Left ventricle myocardium superior (tissue), 1 donor: ENCODE data around the gene ASIC2. TPM values are rescaled to one million over a fixed set of nuclear protein-coding genes. Genes with fewer than 3 reads are reported as not detected.

Experiments
- ATAC-seq: fragments of 200-7000 bp; cut with Tn5 transposase; one replicate; pipeline ENCODE4 v1.9.1; 2020; ENCODE audit warnings: mild to moderate bottlenecking, moderate library complexity
- DNase-seq: peaks from one replicate; pipeline ENCODE4 v3.0.0-alpha.2; 2020
- intact Hi-C: fragments of 100-400 bp; cut with micrococcal nuclease; formaldehyde crosslinking; loops from one replicate; pipeline ENCODE4 v1.11.0; 2022
- total RNA-seq: library from RNA; stranded (reverse); fragmentation: NEBNext Ultra II Directional; extraction: Animal tissue kit (Norgen Biotek cat#: 25700); gene quantifications from one replicate; pipeline ENCODE4 v1.2.1, GENCODE V29; 2021
- donor health status: DM: no; HTN: yes; CAD: no; lungs with severe emphysema.

Gene ASIC2
- total RNA-seq, 1 donor from 2014 or later = not detected

DNA sequence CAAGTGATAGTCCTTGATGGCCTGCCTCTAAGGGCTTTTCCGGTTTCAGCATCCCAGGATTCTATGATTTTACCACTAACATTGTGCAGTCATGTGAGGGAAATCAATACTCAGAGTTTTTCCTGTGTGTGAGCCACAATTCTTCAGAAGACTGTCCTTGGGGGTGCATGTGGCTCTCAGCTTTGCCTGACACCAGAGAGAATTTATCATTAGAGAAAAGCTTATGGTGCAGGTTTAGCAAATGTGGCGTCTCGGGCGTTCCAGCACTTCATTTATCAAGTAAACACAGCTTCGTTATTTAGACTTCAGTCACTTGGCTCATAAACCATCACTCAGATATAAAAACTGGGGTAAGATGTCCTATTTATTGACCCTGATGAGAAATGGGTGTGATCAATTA lies 238.7 kb downstream of the ASIC2 start:
- intact Hi-C loops = no loop called here
- DNase-seq = no peak
- no peak for ATAC-seq

DNA sequence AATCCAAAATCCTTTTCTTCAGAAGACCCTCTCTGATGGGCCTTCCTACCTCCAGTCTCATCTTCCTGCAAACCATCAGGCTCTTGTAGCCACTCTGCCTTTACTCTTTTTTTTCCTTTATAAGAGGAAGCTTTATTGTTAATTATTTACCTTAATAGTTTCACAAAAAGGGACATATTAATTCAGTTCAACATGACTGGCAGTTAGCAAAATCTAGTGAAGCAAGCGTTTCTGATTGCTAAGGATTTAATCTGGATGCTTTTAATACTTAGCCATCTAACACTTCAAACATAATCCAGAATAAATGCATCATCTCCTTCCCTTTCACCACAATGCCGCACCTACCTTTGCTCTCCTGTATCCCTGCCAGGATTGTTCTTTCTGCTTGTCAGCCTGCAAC lies 239.4 kb downstream of the ASIC2 start:
- no peak for ATAC-seq
- intact Hi-C loops = no loop called here
- DNase-seq = no peak

DNA sequence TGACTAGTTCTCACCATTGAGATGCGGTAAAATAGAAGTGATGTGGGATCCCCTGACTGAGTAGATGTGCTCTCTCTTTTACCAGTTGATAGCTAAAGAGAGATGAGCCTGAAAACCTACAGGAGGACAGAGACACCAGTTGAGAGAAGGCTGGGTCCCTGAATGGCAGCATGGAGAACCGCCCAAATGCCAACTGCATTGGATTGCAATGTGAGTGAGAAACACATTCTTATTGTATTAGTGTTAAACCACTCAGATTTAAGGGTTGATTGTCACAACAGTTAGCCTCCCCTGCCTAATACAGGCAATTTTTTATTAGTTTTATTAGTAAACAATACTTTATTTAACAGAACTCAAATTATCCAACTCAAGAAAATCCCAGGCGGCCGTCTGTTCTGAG lies 240.2 kb downstream of the ASIC2 start:
- DNase-seq = no peak
- intact Hi-C loops = no loop called here
- ATAC-seq = no peak

DNA sequence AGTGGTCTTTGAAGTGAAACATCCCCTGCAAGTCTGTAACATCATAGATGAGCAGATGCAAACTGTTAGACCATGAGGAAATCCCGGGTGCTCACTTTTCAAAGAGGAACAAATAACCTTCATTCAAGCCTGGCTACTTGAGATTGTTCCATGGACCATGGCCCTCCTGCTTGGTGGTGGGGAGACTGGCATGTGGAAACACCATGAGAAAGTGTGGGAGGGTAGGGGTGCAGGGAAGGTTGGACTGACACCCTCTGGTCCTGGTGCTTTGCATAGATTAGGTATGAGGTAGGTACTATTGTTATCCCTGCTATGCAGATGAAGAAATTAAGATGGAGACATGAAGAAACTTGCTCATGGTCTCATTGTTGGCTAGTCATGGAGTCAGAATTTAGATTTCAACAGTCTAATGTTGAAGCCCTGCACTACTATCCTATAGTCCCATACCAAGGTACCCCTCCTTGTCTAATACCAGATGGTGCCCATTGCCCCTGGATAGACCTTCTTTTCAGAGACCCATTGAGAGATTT lies 242.4 kb downstream of the ASIC2 start:
- intact Hi-C loops = no loop called here
- DNase-seq (no peak), ATAC-seq (no peak)

DNA sequence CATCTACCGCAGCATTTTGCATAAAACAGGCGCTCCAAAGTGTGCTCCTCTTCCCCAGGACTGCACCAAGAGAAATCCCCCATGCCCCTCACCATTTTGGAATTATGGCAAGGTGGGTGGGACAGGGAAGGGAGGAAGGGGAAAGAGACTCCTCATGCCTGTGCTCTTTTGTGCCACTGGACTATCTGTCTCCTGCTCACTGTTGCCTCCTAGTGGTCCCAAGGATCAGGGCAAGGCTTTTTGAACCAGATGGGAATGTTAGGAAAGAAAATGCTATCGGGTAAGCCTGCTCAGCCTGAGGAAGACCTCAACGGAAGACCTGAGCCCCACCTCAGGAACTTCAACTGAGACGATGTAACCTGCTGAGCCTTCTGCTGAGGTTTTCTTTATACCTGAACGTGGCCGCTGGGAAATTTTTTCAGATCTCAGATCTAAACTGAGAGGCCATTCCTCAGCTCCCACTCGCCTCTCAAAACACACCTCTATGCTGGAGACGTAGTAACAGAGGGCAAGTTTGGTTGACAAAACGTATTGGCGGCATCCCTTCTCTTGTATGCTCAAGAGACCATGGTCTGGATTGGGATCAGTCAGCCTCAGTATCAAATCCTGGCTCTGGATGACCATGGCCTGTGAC lies 243.2 kb downstream of the ASIC2 start:
- ATAC-seq (no peak), DNase-seq (no peak)
- intact Hi-C loops = no loop called here

DNA sequence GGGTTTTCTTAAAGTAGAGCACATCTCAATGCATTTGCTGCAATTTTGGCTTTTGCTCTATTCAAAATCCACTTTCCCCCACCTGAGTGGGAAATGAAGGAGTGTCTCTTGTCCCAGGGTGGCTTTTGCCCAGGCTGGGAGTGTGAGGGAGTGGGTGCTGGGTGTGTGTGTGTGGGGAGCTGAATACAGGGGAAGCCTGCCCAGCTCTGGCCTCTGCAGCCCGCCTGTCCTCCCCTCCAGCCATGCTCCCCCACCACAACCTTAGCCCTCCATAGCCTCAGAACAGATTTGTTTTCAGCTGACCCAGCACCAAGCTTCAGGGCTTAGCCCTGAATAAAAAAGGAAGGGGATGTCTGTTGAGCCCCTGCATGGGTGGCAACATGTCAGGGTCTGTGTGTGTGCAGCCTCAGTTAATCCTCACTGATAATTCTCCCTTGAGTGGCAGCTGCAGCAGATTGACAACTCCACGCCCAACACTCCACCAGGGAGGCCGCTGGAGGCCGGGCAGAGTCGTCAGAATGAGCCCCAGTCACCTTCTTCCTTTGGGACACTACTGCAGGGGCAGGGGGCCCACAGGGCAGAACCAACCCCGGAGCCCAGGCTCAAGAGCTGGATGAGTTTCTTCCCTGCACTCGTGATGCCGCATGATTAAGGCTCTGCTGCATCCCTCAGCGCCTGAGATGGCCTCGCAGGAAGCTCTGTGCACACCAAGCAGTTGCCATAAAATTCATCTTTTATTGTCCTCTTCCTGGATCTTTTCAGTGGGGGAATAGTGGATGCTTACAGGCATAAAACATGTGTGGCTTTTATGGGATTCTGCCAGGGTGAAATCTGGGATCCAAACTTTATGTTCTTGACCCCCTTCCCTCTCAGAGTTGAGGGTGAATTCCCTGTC lies 246.5 kb downstream of the ASIC2 start:
- intact Hi-C loops = no loop called here
- DNase-seq = no peak
- ATAC-seq = no peak

DNA sequence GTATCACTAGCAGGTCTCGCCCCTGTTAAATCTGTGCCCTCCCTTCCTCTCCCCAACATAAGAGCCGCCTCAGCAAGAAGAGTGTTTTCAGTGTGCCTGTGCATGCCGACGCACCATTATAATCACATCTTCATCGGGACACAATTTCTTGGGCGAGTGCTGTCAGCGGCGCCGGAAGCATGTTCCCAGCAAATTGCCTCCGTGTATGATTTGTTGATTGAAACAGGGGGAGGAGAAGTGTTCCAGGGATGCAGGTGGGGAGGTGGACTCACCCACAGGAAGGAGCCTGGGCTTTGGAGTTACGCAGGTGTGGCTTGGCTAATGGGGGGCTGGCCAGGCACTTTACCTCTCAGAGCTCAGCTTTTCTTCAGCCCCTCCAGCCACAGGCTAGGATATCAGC lies 247.9 kb downstream of the ASIC2 start:
- DNase-seq (no peak), ATAC-seq (no peak)
- intact Hi-C loops = no loop called here

DNA sequence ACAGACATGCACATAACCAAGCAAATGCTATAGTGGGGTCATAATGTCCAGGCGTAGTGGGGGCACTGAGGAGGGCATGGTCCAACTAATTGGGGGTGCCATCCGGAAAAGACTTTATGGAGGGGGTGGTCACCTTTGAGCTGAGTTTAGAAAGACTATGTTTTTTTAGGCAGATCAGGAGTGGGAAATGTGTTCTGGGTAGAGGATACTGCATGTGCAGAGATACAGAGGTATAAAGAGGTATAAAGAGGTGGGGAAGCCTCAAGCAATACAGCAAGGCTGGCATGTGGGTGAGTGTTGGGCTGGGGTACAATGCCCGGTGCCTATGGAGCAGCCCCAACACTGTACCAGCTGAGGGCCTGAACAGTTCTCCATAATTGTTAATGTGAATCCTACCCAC lies 248.3 kb downstream of the ASIC2 start:
- DNase-seq = no peak
- intact Hi-C loops = no loop called here
- ATAC-seq = no peak

DNA sequence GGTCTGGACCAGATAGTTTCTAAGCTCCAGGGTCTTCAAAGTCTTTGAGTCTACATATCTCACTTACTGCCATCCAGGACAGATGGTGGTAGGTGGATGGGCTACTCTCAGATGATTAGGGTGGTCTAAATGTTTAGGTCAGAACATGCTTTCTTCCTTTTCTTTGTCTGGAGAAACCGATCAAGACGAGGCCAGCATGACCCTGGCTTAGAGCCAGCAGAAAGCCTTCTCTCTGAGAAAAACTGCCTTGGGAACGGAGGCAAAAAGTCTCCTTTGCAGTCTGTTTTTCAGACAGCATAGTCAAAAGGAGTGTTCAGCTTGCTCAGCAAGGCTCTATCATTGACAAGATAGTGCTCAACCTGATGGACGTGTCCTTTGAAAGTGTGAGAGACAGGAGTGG lies 252.6 kb downstream of the ASIC2 start:
- intact Hi-C loops = no loop called here
- no peak for ATAC-seq
- DNase-seq = no peak

DNA sequence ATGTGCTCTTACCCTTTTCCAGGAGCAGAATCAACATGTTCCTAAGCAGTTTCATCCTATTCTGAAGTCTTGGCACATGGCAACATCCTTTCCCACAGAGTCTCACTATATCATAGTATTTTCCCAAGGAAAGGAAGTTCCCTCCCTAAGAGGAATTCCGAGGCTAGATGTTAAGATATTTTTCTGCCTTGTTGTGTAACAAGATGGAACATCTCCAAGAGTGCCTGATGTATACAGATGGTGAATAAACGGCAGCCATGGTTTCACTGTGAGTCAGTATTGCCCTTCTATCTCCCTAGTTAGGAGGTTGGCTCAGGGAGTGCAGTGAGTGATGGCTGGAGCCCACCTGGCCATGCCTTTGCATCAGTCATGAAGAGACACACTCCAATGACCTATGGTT lies 253.2 kb downstream of the ASIC2 start:
- ATAC-seq (peak; percentile 70), DNase-seq (no peak)
- intact Hi-C loops = no loop called here

DNA sequence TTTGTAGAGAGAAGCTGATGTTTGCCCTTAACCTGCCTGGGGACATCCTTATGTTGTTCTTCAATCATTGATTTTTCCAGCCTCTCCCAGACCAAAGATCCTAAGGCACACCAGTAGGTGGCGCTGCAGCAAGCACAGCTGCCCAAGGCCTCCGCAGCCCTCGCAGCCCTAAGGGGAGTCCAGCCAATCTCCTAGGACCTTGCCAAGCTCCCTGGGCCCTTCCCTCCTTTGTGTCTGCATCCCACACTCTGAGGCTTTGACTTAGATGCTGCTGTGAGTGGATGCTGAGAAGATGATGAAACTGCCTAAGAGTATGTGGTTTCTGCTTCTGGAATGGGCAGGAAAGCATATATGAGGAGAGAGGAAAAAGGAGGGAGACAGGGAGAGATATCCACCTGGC lies 254.4 kb downstream of the ASIC2 start:
- intact Hi-C loops = no loop called here
- ATAC-seq (peak; percentile 65), DNase-seq (peak; percentile 44)

DNA sequence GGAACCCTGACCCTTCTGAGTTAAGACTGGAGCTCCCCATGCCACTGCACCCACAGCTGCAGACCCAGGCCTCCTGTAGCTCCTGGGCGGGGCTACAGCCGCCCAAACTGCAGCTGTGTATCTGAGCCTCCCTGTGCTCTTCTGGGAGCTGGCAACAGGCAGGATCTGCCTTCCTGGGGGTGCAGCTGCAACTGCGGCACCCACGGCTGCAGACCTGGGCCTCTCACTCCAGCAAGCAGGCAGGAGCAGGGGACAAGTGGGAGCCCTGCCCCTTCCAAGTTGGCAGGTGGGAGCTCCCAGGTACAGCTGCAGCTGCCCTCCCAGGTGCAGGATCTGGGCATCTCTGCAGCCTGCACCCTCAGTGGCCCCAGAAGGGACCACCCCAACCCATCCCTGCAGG lies 259.9 kb downstream of the ASIC2 start:
- no peak for DNase-seq
- no peak for ATAC-seq
- intact Hi-C loops = no loop called here

DNA sequence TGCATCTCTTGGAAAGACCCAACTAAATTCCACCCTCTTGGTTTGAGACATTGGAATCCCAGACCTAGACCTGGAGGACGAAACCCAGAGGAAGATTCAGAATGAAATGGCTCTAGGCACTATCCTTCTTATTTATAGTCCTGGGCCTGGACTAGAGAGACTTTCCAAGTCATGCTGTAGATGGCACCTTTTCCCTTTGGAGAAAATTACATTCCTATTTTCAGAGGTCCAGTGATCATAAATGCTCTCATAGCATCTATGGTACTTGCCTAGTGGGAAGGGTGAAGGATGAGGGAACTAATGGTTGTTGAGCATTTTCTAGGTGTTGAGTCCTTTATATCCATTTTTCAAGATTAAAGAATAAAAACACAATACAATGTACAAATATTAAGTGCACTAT lies 264.3 kb downstream of the ASIC2 start:
- intact Hi-C loops = no loop called here
- ATAC-seq = no peak
- DNase-seq = no peak

DNA sequence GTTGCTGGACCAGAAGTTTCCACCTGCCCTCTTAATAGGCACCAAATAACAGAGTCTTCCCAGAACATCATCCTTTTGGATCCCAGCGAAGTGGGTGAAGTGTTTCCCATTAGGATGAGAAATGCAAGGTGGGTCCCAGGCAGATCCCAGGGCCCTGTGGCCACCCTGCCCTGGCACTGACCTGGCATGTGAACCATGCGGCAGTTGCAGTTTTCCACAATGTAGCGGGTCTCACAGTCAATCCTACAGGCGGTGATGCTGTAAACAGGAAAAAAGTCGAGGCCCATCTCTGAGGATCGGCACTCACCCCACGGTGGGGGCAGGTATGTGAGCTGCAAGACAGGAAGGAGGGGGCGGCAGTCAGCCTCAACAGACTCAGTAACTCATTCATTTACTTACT lies 265.0 kb downstream of the ASIC2 start:
- intact Hi-C loops = no loop called here
- ATAC-seq = no peak

DNA sequence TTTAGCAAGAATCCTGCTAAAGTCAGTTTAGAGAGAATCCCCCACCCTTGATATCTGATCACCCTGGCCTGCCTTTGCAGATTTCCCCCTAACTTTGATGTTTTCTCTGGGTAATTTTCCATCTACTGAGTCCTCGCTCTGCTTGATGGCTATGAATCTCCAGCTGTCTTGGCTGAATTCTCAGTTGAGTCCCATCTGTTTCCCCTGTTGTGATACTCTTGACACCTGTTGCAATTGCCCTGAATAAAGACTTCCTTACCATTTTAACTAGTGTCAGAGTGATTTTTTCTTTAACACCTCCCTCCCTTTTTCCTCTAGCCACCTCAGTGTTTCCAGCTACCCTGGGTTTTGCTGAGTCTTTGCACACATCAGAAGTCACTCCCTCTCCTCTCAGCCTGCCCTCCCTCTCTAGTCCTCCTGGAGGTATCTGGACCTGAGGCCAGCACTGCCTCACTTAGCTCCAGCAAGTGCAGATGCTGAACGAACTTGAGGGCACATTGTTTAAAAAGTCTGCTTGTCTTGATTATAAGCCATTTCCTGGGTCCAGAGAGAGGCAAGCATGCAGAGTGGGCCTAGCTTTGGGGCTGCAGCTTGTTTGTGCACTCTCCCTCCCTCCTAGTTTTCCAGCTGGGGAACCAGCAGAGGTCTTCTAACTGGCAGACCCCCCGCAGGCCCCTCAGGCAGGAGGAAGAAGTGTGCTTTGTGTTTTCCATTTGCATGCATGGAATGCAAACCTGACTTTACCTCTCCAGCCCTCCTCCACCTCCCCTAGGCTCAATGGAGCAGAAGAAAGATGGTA lies 268.2 kb downstream of the ASIC2 start:
- intact Hi-C loops = no loop called here
- no peak for DNase-seq
- ATAC-seq = no peak

More for the DNA sequence above, 265.0 kb downstream of the ASIC2 start:
- DNase-seq = no peak

DNA sequence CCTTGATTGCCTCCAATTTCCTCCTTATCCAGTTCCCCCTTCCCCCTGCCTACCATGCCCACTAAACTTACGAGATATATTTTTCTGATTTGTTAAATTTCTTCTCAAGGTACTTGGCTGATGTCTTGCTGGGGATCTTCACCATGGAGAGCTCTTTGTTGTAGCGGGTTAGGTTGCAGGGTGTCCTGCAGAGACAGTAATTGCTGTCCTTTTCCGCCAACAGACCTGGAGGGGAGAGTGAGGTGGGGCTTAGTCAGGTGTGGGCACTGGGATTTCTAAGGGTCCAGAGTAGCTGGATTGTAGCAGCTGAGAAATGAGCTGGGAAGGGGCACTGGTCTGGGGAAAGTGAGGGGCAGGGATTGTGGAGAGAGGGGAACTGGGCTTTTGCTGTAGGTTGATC lies 269.3 kb downstream of the ASIC2 start:
- intact Hi-C loops = no loop called here
- ATAC-seq (no peak), DNase-seq (no peak)

DNA sequence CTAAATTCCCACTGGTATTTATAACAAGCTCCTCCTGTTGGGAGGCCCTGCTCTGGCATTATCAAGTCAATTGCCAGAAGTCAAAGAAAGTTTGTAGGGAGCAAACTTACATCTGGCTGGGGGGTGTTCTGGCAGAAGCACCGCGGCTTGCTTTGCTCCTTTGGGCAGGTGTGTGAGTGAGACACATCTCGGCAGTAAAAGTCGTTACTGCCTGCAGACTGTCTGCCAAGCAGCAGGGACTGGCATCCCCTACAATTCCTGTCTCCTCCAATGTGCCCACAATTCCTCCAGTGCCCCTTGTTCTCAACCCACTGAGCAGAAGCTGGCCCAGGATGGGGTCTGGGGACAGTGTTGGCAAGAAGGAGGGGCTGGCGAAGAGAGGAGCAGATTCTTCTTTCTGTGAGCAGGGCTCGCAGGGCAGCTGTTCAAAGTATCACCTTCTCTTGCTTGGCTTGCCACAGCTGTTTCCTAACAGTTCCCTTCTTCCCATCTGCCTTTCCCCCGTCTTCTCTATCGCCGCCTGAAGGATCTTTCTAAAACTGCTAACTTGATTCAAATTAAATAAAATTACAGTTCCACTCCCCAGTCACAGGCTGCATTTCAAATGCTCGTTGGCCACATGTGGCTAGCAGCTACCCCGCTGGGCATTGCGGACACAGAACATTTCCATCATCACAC lies 271.2 kb downstream of the ASIC2 start:
- DNase-seq (no peak), ATAC-seq (no peak)
- intact Hi-C loops = no loop called here

DNA sequence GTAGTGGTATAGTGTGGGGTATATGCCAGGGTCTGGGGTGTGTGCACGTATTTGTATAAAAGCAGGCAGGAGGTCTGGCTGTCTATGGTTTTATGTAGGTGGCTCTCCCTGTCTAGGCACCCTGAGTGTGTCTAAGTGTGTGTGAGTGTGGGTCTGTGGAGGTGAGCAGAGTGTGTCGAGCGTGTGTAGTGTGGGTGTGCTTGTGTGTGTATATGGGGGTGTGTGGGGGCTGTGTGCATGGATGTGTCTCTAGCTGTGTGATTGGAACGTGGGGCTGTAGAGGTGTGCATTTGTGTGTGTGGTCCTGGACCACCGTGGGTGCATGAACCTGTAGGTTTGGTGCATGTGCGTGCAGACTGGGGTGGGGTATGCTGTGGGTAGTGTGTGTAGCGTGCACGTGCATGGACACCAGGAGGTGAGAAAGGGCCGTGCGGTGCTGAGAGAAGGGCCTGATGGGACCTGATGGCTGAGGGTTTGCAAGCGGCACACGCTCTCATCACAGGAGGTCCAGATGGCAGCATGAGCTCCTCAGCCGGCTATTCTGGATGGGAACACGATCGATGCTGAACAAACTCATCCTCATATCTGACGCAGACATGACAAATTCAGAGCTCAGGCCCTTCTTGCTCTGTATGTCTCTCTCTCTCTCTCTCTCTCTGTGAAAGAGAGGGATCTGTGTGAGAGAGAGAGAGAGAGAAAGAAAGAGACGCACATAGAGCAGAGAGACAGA lies 273.8 kb downstream of the ASIC2 start:
- no peak for DNase-seq
- intact Hi-C loops = no loop called here
- ATAC-seq = no peak

DNA sequence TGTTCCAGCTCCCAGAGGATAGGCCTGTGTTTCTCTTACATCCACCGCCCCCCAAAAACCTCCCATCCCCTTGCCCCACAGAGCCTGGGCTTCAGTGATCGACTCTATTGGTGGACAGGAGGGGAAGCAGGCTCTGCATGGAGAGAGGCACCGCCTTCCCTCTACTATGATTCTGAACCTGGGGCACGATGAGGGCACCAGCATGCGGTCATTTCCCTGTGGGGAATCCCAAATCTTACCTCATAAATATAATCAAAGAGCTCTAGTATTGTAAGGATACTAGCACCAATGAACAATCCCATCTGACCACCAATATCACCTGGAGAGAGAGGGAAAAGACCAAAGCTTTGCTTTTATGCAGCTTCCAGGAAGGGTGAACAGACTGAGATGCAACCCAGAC lies 275.7 kb downstream of the ASIC2 start:
- DNase-seq (no peak), ATAC-seq (no peak)
- intact Hi-C loops = no loop called here
